Measurements from ENCODE around the gene RLBP1. TPM values are rescaled to one million over a fixed set of nuclear protein-coding genes. Genes with fewer than 3 reads are reported as not detected.

Gene RLBP1
- total and polyA plus RNA-seq, 2 experiments from 2014 or later: not detected

GRCh38 chr15:89179966-89180875 lies 41.2 kb downstream of the RLBP1 start:
- Histone ChIP-seq H3K4me1 (ENCODE audit: insufficient read depth) (no peaks in the 10 kb centered on the region), H3K9me2 (ENCODE audit: insufficient read depth) (no peaks in the 10 kb centered on the region), H3K27me3 (ENCODE audit: insufficient read depth) (no peaks in the 10 kb centered on the region), H3K27ac (ENCODE audit: low read depth) (no peak overlapping the region), H2AFZ (no peak overlapping the region), H3K36me3 (ENCODE audit: insufficient read depth) (no peaks in the 10 kb centered on the region), H3K4me2 (no peak overlapping the region), H3K79me2 (replicated peaks; ENCODE audit: insufficient read depth) (no peaks in the 10 kb centered on the region), H4K20me1 (replicated peaks; ENCODE audit: insufficient read depth) (no peaks in the 10 kb centered on the region), H3K4me3 (no peak overlapping the region), H3F3A (replicated peaks; ENCODE audit: low read depth) (no peaks in the 10 kb centered on the region)
- DNase-seq (ENCODE audit: low spot score): no peak
- TF ChIP-seq ETS1 (IDR thresholded peaks at IDR 0.05): no peak
- TF ChIP-seq NANOG (IDR thresholded peaks at IDR 0.05; ENCODE audit: borderline replicate concordance): no peak
- no peak for TF ChIP-seq ZNF331 (CRISPR knock-in tag; IDR thresholded peaks at IDR 0.05; ENCODE audit: low read depth)
- no peak for TF ChIP-seq EZH2phosphoT487 (IDR thresholded peaks at IDR 0.05; ENCODE audit: unreplicated experiment)
- no peak for TF ChIP-seq ZNF114 (CRISPR knock-in tag; IDR thresholded peaks at IDR 0.05)
- Mint-ChIP-seq H3K36me3 (ENCODE audit: low read depth) (no peaks in the 10 kb centered on the region), H3K9me3 (no peaks in the 10 kb centered on the region), H3K4me1 (peaks cover 3% of the 10 kb centered on the region; the same call in 2 of the 3 replicates), H3K27ac (no peak overlapping the region), H3K27me3 (ENCODE audit: insufficient read depth, low read depth, poor library complexity) (no peaks in the 10 kb centered on the region), H3K4me3 (no peak overlapping the region)
- no peak for ATAC-seq

GRCh38 chr15:89178307-89178977 lies 42.9 kb downstream of the RLBP1 start:
- H3K27ac ChIP-seq (ENCODE audit: low read depth): no peak overlapping the region
- H3K4me1 ChIP-seq (ENCODE audit: insufficient read depth): no peaks in the 10 kb centered on the region
- TF ChIP-seq EZH2phosphoT487 (IDR thresholded peaks at IDR 0.05; ENCODE audit: unreplicated experiment): no peak
- no peak for TF ChIP-seq POLR2AphosphoS5 (IDR thresholded peaks at IDR 0.05; ENCODE audit: low read depth)
- no peak for TF ChIP-seq REST (IDR thresholded peaks at IDR 0.05; ENCODE audit: unreplicated experiment)
- no peak for TF ChIP-seq CREB1 (CRISPR knock-in tag; IDR thresholded peaks at IDR 0.05; ENCODE audit: low read depth)
- no peak for TF ChIP-seq EZH2 (IDR thresholded peaks at IDR 0.05; ENCODE audit: low read depth, unreplicated experiment)
- no peak for TF ChIP-seq ETS1 (IDR thresholded peaks at IDR 0.05)
- Mint-ChIP-seq H3K4me3 (no peak overlapping the region), H3K36me3 (ENCODE audit: low read depth) (no peaks in the 10 kb centered on the region), H3K4me1 (peaks cover 3% of the 10 kb centered on the region; the same call in 2 of the 3 replicates), H3K27me3 (ENCODE audit: insufficient read depth, low read depth, poor library complexity) (peaks cover 2% of the 10 kb centered on the region), H3K9me3 (no peaks in the 10 kb centered on the region), H3K27ac (no peak overlapping the region)
- H3K4me3 ChIP-seq: no peak overlapping the region
- DNase-seq (ENCODE audit: low spot score) (no peak), ATAC-seq (no peak; the same call in 2 of the 3 replicates)
- no peaks in the 10 kb centered on the region for H3K9me2 ChIP-seq (ENCODE audit: insufficient read depth)
- H3K36me3 ChIP-seq (ENCODE audit: insufficient read depth): no peaks in the 10 kb centered on the region
- no peak overlapping the region for H3K4me2 ChIP-seq
- no peaks in the 10 kb centered on the region for H3F3A ChIP-seq (replicated peaks; ENCODE audit: low read depth)
- H3K27me3 ChIP-seq (ENCODE audit: insufficient read depth): no peaks in the 10 kb centered on the region
- H2AFZ ChIP-seq: no peak overlapping the region
- H4K20me1 ChIP-seq (replicated peaks; ENCODE audit: insufficient read depth): no peaks in the 10 kb centered on the region
- H3K79me2 ChIP-seq (replicated peaks; ENCODE audit: insufficient read depth): no peaks in the 10 kb centered on the region
